HepG2 (cell line): ENCODE results near the gene SERINC2. TPM values are rescaled to one million over a fixed set of nuclear protein-coding genes. Genes with fewer than 3 reads are reported as not detected.

Source experiments
- ARHGAP35 ChIP-seq: sonication (generic); formaldehyde crosslinking; IDR thresholded peaks from 2 replicates; pipeline ENCODE4 v1.9.0; 2022; ENCODE audit warnings: mild to moderate bottlenecking, inconsistent platforms, moderate library complexity, missing genetic modification reagents, borderline replicate concordance
- ARNTL ChIP-seq: sonication (generic); formaldehyde crosslinking; IDR thresholded peaks from 2 replicates; pipeline ENCODE4 v1.4.0; 2020; ENCODE audit warnings: mild to moderate bottlenecking, missing genetic modification reagents
- EP300 ChIP-seq, 3 experiments: sonication (generic) in 1 of 3; formaldehyde crosslinking in 1 of 3; IDR thresholded peaks; 2 replicates each; pipeline versions ENCODE4 v1.5.1 to v1.6.1; 2011 to 2020; ENCODE audit warnings: low read depth in 2 of 3, low read length in 2 of 3, borderline replicate concordance in 1 of 3, improper control_type of control experiment in 1 of 3, mild to moderate bottlenecking in 1 of 3, missing genetic modification reagents in 1 of 3, moderate library complexity in 1 of 3
- FOXA1 ChIP-seq, 2 experiments: fragments of 450-650 bp in 1 of 2; sonication (generic) in 1 of 2; formaldehyde crosslinking in 1 of 2; IDR thresholded peaks; 2 replicates each; pipeline versions ENCODE4 v1.4.0 to v1.6.1; 2016 to 2020; ENCODE audit warnings: missing genetic modification reagents in 1 of 2
- FOXK1 ChIP-seq: sonication (generic); formaldehyde crosslinking; IDR thresholded peaks from 2 replicates; pipeline ENCODE4 v1.4.0; 2020; ENCODE audit warnings: low read depth, missing genetic modification reagents, borderline replicate concordance
- FOXO1 ChIP-seq: sonication (generic); formaldehyde crosslinking; IDR thresholded peaks from 2 replicates; pipeline ENCODE4 v1.4.0; 2020; ENCODE audit warnings: missing genetic modification reagents
- HNF4A ChIP-seq: sonication (generic); formaldehyde crosslinking; IDR thresholded peaks from 2 replicates; pipeline ENCODE4 v1.4.0; 2020; ENCODE audit warnings: missing genetic modification reagents
- HOXA5 ChIP-seq: sonication (generic); formaldehyde crosslinking; IDR thresholded peaks from 2 replicates; pipeline ENCODE4 v1.4.0; 2020; ENCODE audit warnings: missing genetic modification reagents
- IRF2 ChIP-seq: IDR thresholded peaks from 2 replicates; pipeline ENCODE4 v1.6.1; 2018; ENCODE audit warnings: missing genetic modification reagents, missing compliant biosample characterization
- KDM3A ChIP-seq: IDR thresholded peaks from 2 replicates; pipeline ENCODE4 v1.6.1; 2018; ENCODE audit warnings: low read depth, missing compliant biosample characterization
- MED1 ChIP-seq: sonication (generic); formaldehyde crosslinking; IDR thresholded peaks from 2 replicates; pipeline ENCODE4 v1.4.0; 2020; ENCODE audit warnings: missing genetic modification reagents
- MEIS2 ChIP-seq: sonication (generic); formaldehyde crosslinking; IDR thresholded peaks from 2 replicates; pipeline ENCODE4 v1.9.0; 2021; ENCODE audit warnings: mild to moderate bottlenecking, missing genetic modification reagents
- MXI1 ChIP-seq: IDR thresholded peaks from 3 replicates; pipeline ENCODE4 v1.6.1; 2012; ENCODE audit warnings: low read depth, low read length, inconsistent platforms, borderline replicate concordance
- NFYB ChIP-seq: sonication (generic); formaldehyde crosslinking; IDR thresholded peaks from 2 replicates; pipeline ENCODE4 v1.4.0; 2020; ENCODE audit warnings: missing genetic modification reagents
- ONECUT2 ChIP-seq: sonication (generic); formaldehyde crosslinking; IDR thresholded peaks from 2 replicates; pipeline ENCODE4 v1.4.0; 2020; ENCODE audit warnings: missing genetic modification reagents
- PHF5A ChIP-seq: IDR thresholded peaks from one replicate; pipeline ENCODE4 v1.6.1; 2018; ENCODE audit warnings: low read depth, missing genetic modification reagents; ENCODE audit not compliant: unreplicated experiment
- RARA ChIP-seq: IDR thresholded peaks from 2 replicates; pipeline ENCODE4 v1.6.1; 2016; ENCODE audit warnings: missing genetic modification reagents, missing compliant biosample characterization
- XRCC5 ChIP-seq: fragments of 200-400 bp; formaldehyde crosslinking; optimal IDR thresholded peaks from 2 replicates; pipeline ENCODE3; 2017; ENCODE audit warnings: mild to moderate bottlenecking, low read length
- ZNF205 ChIP-seq: IDR thresholded peaks from 2 replicates; pipeline ENCODE4 v1.6.1; 2018; ENCODE audit warnings: missing biosample characterization, missing genetic modification reagents
- ZNF232 ChIP-seq: sonication (generic); formaldehyde crosslinking; IDR thresholded peaks from 2 replicates; pipeline ENCODE4 v1.4.0; 2020; ENCODE audit warnings: missing genetic modification reagents, borderline replicate concordance
- ZNF430 ChIP-seq: sonication (generic); formaldehyde crosslinking; IDR thresholded peaks from 2 replicates; pipeline ENCODE4 v1.9.0; 2021; ENCODE audit warnings: mild to moderate bottlenecking, missing genetic modification reagents
- ZSCAN9 ChIP-seq: IDR thresholded peaks from 2 replicates; pipeline ENCODE4 v1.6.1; 2016; ENCODE audit warnings: borderline replicate concordance
- polyA plus RNA-seq, 8 experiments: library from polyadenylated mRNA; depleted of rRNA in 3 of 8; stranded (reverse) in 7 of 8; unstranded in 1 of 8; fragments of >200 nt; fragmentation: Illumina TruSeq in 4 of 8; extraction: Trizol in 4 of 8; gene quantifications; 2 replicates each; pipeline versions ENCODE4 v1.2.1 to v1.2.3, GENCODE V29; 2011 to 2016; ENCODE audit warnings: low read depth in 4 of 8, missing spikeins in 1 of 8, mixed read lengths in 1 of 8; ENCODE audit not compliant: insufficient read depth in 1 of 8
- total RNA-seq, 5 experiments: library from RNA; depleted of rRNA; stranded (reverse); fragments of >200 nt; fragmentation: Illumina TruSeq; extraction: Trizol; gene quantifications; 2 replicates each; pipeline ENCODE4 v1.2.3, GENCODE V29; 2016; ENCODE audit warnings: low read depth in 1 of 5
- TF ChIP-seq, protein P1 (sequence below): sonication (generic); formaldehyde crosslinking; IDR thresholded peaks from 2 replicates; pipeline ENCODE4 v1.5.0; 2020; ENCODE audit warnings: mild to moderate bottlenecking, missing genetic modification reagents, borderline replicate concordance
- TF ChIP-seq, protein P2 (sequence below): IDR thresholded peaks from 2 replicates; pipeline ENCODE4 v1.6.1; 2016; ENCODE audit warnings: low read depth, borderline replicate concordance
- TF ChIP-seq, protein P3 (sequence below): sonication (generic); formaldehyde crosslinking; IDR thresholded peaks from 2 replicates; pipeline ENCODE4 v1.4.0; 2020; ENCODE audit warnings: missing genetic modification reagents

Gene SERINC2
- total and polyA plus RNA-seq, 2 of the 13 experiments (the other 11 are each of a cell fraction or from before 2014, with no cell fraction given) = 4.8 to 126 TPM

DNA sequence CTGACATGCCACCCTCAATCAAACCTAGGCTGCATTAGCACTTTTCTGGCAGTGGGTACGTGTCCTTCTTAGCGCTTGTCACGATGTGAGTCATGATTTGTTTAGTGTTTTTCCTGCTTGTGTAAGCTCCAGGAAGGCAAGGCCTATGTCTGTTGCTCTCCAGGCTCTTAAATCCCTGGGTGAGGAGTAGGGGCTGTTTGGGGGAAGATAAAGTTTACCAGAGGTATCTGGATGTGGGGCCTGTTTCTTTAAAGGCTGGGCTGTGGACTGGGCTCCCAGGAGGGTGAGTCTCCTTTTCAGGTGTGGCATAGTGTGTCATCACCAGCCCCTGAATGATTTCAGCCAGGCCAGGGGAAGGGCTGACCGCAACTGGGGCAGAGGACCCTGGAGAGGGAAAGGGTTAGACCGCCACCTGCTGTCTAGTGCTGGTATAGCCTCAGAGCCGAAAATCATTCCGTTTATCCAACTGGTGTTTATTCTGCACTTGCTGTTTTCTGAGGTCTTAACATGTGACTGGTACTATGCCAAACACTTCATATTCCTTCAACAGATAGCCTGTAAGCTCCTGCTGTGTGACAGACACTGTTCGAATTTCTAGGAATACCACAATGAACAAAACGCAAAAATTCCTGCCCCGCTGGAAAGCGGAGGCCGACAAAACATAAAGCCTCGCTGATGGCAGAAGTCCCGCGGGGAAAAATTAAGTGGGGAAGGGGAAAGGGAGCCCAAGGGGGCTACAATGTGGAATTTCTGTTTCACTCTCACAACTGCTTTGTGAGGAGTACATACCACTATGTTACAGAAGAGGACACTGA, 9.7 kb downstream of the SERINC2 start (continued):
- TF ChIP-seq, protein P1, sequence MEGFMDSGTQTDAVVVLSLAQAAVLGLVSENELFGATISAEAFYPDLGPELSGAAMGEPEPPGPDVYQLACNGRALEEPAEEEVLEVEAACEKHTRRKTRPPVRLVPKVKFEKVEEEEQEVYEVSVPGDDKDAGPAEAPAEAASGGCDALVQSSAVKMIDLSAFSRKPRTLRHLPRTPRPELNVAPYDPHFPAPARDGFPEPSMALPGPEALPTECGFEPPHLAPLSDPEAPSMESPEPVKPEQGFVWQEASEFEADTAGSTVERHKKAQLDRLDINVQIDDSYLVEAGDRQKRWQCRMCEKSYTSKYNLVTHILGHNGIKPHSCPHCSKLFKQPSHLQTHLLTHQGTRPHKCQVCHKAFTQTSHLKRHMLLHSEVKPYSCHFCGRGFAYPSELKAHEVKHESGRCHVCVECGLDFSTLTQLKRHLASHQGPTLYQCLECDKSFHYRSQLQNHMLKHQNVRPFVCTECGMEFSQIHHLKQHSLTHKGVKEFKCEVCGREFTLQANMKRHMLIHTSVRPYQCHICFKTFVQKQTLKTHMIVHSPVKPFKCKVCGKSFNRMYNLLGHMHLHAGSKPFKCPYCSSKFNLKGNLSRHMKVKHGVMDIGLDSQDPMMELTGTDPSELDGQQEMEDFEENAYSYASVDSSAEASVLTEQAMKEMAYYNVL (CRISPR knock-in tag) = no peak
- 0 out of 3 replicates have a peak, but pooled peaks have one; percentile 16 for TF ChIP-seq MXI1
- no peak for TF ChIP-seq ARHGAP35 (CRISPR knock-in tag)
- peak; percentile 31; the same call in 1 of the 2 replicates for TF ChIP-seq IRF2 (CRISPR knock-in tag)
- no peak for TF ChIP-seq FOXO1
- TF ChIP-seq ARNTL (CRISPR knock-in tag) = peak; percentile 52; the same call in 1 of the 2 replicates
- TF ChIP-seq, protein P2, sequence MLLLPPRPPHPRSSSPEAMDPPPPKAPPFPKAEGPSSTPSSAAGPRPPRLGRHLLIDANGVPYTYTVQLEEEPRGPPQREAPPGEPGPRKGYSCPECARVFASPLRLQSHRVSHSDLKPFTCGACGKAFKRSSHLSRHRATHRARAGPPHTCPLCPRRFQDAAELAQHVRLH = peak; percentile 42; the same call in 1 of the 2 replicates
- 0 out of 2 replicates have a peak, but pooled peaks have one; percentile 12 for TF ChIP-seq ZNF232 (CRISPR knock-in tag)
- peak; percentile 43 for TF ChIP-seq XRCC5
- TF ChIP-seq FOXK1 (CRISPR knock-in tag) = 0 out of 2 replicates have a peak, but pooled peaks have one; percentile 27
- peak; percentile 40 for TF ChIP-seq PHF5A (CRISPR knock-in tag)
- TF ChIP-seq FOXA1 (IDR thresholded peaks at IDR 0.05) = no peak
- TF ChIP-seq FOXA1 (CRISPR knock-in tag; IDR thresholded peaks at IDR 0.05) = 0 out of 2 replicates have a peak, but pooled peaks have one; percentile 20
- TF ChIP-seq, protein P3, sequence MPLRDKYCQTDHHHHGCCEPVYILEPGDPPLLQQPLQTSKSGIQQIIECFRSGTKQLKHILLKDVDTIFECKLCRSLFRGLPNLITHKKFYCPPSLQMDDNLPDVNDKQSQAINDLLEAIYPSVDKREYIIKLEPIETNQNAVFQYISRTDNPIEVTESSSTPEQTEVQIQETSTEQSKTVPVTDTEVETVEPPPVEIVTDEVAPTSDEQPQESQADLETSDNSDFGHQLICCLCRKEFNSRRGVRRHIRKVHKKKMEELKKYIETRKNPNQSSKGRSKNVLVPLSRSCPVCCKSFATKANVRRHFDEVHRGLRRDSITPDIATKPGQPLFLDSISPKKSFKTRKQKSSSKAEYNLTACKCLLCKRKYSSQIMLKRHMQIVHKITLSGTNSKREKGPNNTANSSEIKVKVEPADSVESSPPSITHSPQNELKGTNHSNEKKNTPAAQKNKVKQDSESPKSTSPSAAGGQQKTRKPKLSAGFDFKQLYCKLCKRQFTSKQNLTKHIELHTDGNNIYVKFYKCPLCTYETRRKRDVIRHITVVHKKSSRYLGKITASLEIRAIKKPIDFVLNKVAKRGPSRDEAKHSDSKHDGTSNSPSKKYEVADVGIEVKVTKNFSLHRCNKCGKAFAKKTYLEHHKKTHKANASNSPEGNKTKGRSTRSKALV (CRISPR knock-in tag) = 0 out of 2 replicates have a peak, but pooled peaks have one; percentile 40
- 0 out of 2 replicates have a peak, but pooled peaks have one; percentile 23 for TF ChIP-seq ZSCAN9 (CRISPR knock-in tag)
- TF ChIP-seq ONECUT2 (CRISPR knock-in tag) = no peak
- peak; percentile 65; the same call in 1 of the 2 replicates for TF ChIP-seq KDM3A (CRISPR knock-in tag)
- TF ChIP-seq HNF4A = no peak
- no peak for TF ChIP-seq NFYB (CRISPR knock-in tag)
- TF ChIP-seq MED1 (CRISPR knock-in tag) = peak; percentile 62
- peak; percentile 61; the same call in 1 of the 2 replicates for TF ChIP-seq ZNF430
- 0 out of 4 replicates have a peak, but pooled peaks of 1 of the 2 experiments have one; percentile 6 for TF ChIP-seq EP300 (IDR thresholded peaks at IDR 0.05; ENCODE audit: low read depth in 2 of 2, low read length in 2 of 2)
- no peak for TF ChIP-seq EP300 (CRISPR knock-in tag; IDR thresholded peaks at IDR 0.05; ENCODE audit: borderline replicate concordance)
- TF ChIP-seq ZNF205 (CRISPR knock-in tag) = 0 out of 2 replicates have a peak, but pooled peaks have one; percentile 30
- 0 out of 2 replicates have a peak, but pooled peaks have one; percentile 21 for TF ChIP-seq RARA (CRISPR knock-in tag)
- TF ChIP-seq MEIS2 = no peak
- 0 out of 2 replicates have a peak, but pooled peaks have one; percentile 29 for TF ChIP-seq HOXA5 (CRISPR knock-in tag)
